ENCODE measurements around the gene PDZD2.
A peak's percentile ranks its signal among the peaks of the same experiment; 100 is the strongest.

The PDZD2 gene

DNA sequence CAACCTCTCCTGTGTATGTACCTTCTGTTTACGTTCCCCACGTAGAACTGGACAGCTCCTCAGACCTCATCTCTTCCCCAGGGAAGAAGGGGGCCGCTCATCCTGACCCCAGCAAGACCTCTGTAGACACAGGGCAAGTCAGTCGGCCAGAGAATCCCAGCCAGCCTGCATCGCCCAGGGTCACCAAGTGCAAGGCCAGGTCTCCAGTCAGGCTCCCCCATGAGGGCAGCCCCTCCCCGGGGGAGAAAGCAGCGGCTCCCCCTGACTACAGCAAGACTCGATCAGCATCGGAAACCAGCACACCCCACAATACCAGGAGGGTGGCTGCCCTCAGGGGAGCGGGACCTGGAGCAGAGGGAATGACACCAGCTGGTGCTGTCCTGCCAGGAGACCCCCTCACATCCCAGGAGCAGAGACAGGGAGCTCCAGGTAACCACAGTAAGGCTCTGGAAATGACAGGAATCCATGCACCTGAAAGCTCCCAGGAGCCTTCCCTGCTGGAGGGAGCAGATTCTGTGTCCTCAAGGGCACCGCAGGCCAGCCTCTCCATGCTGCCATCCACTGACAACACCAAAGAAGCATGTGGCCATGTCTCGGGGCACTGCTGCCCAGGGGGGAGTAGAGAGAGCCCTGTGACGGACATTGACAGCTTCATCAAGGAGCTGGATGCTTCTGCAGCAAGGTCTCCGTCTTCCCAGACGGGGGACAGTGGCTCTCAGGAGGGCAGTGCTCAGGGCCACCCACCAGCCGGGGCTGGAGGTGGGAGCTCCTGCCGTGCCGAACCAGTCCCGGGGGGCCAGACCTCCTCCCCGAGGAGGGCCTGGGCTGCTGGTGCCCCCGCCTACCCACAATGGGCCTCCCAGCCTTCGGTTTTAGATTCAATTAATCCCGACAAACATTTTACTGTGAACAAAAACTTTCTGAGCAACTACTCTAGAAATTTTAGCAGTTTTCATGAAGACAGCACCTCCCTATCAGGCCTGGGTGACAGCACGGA lies 448.5 kb downstream of the PDZD2 start:
- H3K27ac ChIP-seq = no peak overlapping the region
- TF ChIP-seq CTCF (IDR thresholded peaks at IDR 0.05) (no peak), ZFX (IDR thresholded peaks at IDR 0.05; ENCODE audit: borderline replicate concordance) (no peak)

GRCh38 chr5:32088214-32088613 lies 449.3 kb downstream of the PDZD2 start:
- TF ChIP-seq CTCF (IDR thresholded peaks at IDR 0.05) (no peak), ZFX (IDR thresholded peaks at IDR 0.05; ENCODE audit: borderline replicate concordance) (no peak)
- H3K27ac ChIP-seq = no peak overlapping the region

- no peak for TF ChIP-seq CTCF (IDR thresholded peaks at IDR 0.05)
- no peak for TF ChIP-seq ZFX (IDR thresholded peaks at IDR 0.05; ENCODE audit: borderline replicate concordance)
Observed at GRCh38 chr5:32089146-32090000, 450.4 kb downstream of the PDZD2 start.

GRCh38 chr5:32090026-32090754 lies 451.3 kb downstream of the PDZD2 start:
- no peak for TF ChIP-seq CTCF (IDR thresholded peaks at IDR 0.05)
- no peak for TF ChIP-seq ZFX (IDR thresholded peaks at IDR 0.05; ENCODE audit: borderline replicate concordance)
- no peak overlapping the region for H3K27ac ChIP-seq

More at GRCh38 chr5:32089146-32090000, 450.4 kb downstream of the PDZD2 start:
- no peak overlapping the region for H3K27ac ChIP-seq

GRCh38 chr5:32090755-32091128 lies 451.8 kb downstream of the PDZD2 start:
- TF ChIP-seq CTCF (IDR thresholded peaks at IDR 0.05) = no peak
- no peak for TF ChIP-seq ZFX (IDR thresholded peaks at IDR 0.05; ENCODE audit: borderline replicate concordance)
- H3K27ac ChIP-seq = no peak overlapping the region

DNA sequence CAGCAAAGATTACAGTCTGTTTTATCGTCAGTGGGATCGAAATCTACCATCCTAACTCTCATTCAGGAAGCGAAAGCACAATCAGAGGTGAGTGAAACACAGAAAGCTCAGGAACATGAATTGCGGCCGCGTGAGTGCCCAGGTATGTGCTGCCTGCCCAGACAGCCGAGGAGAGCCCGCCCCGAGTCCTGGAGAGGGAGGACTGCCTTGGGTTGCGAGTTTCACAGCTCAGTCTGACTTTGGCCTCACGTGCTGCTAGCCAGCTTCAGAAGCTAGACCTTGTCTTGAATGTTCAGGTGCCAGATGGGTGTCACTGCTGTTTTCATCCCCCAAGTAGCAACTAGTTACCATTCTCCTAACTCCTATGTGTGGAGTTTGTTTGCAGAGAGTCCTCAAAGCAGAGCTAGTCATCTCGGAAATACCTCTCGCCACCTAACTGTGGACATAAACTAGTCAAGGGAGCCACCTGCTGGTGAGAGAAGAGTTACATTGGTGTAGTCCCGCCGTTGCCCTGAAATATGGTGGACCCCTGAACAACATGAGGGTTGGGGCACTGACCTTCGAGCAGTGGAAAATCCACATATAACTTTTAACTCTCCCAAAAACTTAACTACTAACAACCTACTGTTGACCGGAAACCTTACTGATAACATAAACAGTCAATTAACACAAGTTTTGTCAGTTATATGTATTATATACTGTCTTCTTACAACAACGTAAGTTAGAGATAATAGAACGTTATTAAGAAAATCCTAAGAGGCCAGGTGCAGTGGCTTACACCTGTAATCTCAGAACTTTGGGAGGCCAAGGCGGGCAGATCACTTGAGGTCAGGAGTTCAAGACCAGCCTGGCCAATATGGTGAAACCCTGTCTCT lies 454.2 kb downstream of the PDZD2 start:
- no peak overlapping the region for H3K27ac ChIP-seq
- peak; percentile 87 for TF ChIP-seq CTCF (IDR thresholded peaks at IDR 0.05)
- no peak for TF ChIP-seq ZFX (IDR thresholded peaks at IDR 0.05; ENCODE audit: borderline replicate concordance)

All from 22Rv1 (cell line).